ENCODE measurements around the gene TMEM150A.

TMEM150A gene

GRCh38 chr2:85598594-85599340 is 3.7 kb downstream of the TMEM150A start:
- Histone ChIP-seq H3K79me2 (ENCODE audit: control insufficient read depth, low read length) (peaks cover 34% of the 10 kb centered on the region), H3F3A (ENCODE audit: control insufficient read depth, insufficient read depth) (no peaks in the 10 kb centered on the region), H4K20me1 (ENCODE audit: control insufficient read depth, insufficient read depth, low read depth, low read length) (no peaks in the 10 kb centered on the region), H3K27me3 (ENCODE audit: control insufficient read depth, low read length) (no peaks in the 10 kb centered on the region), H3K36me3 (ENCODE audit: control insufficient read depth, low read length) (peaks cover 22% of the 10 kb centered on the region), H3K9me3 (ENCODE audit: control insufficient read depth, insufficient read depth, low read length) (no peaks in the 10 kb centered on the region), H3K9me2 (replicated peaks; ENCODE audit: control insufficient read depth, low read length) (no peaks in the 10 kb centered on the region), H3K4me2 (ENCODE audit: low read length) (peak overlapping the region; percentile 37), H3K4me3 (ENCODE audit: low read length) (no peak overlapping the region), H3K4me1 (ENCODE audit: control insufficient read depth, low read length) (peaks cover 47% of the 10 kb centered on the region), H3K27ac (ENCODE audit: low read depth, low read length) (no peak overlapping the region)
- no peak for TF ChIP-seq EZH2phosphoT487 (IDR thresholded peaks at IDR 0.05; ENCODE audit: borderline replicate concordance, low read length)
- TF ChIP-seq, protein P1, sequence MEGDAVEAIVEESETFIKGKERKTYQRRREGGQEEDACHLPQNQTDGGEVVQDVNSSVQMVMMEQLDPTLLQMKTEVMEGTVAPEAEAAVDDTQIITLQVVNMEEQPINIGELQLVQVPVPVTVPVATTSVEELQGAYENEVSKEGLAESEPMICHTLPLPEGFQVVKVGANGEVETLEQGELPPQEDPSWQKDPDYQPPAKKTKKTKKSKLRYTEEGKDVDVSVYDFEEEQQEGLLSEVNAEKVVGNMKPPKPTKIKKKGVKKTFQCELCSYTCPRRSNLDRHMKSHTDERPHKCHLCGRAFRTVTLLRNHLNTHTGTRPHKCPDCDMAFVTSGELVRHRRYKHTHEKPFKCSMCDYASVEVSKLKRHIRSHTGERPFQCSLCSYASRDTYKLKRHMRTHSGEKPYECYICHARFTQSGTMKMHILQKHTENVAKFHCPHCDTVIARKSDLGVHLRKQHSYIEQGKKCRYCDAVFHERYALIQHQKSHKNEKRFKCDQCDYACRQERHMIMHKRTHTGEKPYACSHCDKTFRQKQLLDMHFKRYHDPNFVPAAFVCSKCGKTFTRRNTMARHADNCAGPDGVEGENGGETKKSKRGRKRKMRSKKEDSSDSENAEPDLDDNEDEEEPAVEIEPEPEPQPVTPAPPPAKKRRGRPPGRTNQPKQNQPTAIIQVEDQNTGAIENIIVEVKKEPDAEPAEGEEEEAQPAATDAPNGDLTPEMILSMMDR (IDR thresholded peaks at IDR 0.05; ENCODE audit: low read depth, low read length, poor library complexity, severe bottlenecking) = no peak

- Histone ChIP-seq H3K4me3 (ENCODE audit: low read length) (0 out of 2 replicates have a peak overlapping the region, but pooled peaks have one; percentile 96), H3K27ac (ENCODE audit: low read depth, low read length) (no peak overlapping the region), H3K36me3 (ENCODE audit: control insufficient read depth, low read length) (peaks cover 22% of the 10 kb centered on the region), H3K27me3 (ENCODE audit: control insufficient read depth, low read length) (no peaks in the 10 kb centered on the region), H4K20me1 (ENCODE audit: control insufficient read depth, insufficient read depth, low read depth, low read length) (no peaks in the 10 kb centered on the region), H3F3A (ENCODE audit: control insufficient read depth, insufficient read depth) (no peaks in the 10 kb centered on the region), H3K4me1 (ENCODE audit: control insufficient read depth, low read length) (peaks cover 43% of the 10 kb centered on the region), H3K4me2 (ENCODE audit: low read length) (no peak overlapping the region), H3K79me2 (ENCODE audit: control insufficient read depth, low read length) (peaks cover 34% of the 10 kb centered on the region), H3K9me3 (ENCODE audit: control insufficient read depth, insufficient read depth, low read length) (no peaks in the 10 kb centered on the region), H3K9me2 (replicated peaks; ENCODE audit: control insufficient read depth, low read length) (no peaks in the 10 kb centered on the region)
- TF ChIP-seq, protein P1 (IDR thresholded peaks at IDR 0.05; ENCODE audit: low read depth, low read length, poor library complexity, severe bottlenecking) = no peak
- TF ChIP-seq EZH2phosphoT487 (IDR thresholded peaks at IDR 0.05; ENCODE audit: borderline replicate concordance, low read length) = no peak
Measured at GRCh38 chr2:85597241-85597640, 5.3 kb downstream of the TMEM150A start.

GRCh38 chr2:85596486-85597143 is 5.9 kb downstream of the TMEM150A start:
- Histone ChIP-seq H3F3A (ENCODE audit: control insufficient read depth, insufficient read depth) (no peaks in the 10 kb centered on the region), H3K27me3 (ENCODE audit: control insufficient read depth, low read length) (no peaks in the 10 kb centered on the region), H3K9me2 (replicated peaks; ENCODE audit: control insufficient read depth, low read length) (no peaks in the 10 kb centered on the region), H3K4me1 (ENCODE audit: control insufficient read depth, low read length) (peaks cover 36% of the 10 kb centered on the region), H3K79me2 (ENCODE audit: control insufficient read depth, low read length) (peaks cover 34% of the 10 kb centered on the region), H3K36me3 (ENCODE audit: control insufficient read depth, low read length) (peaks cover 22% of the 10 kb centered on the region), H3K4me2 (ENCODE audit: low read length) (peak overlapping the region; percentile 85), H3K9me3 (ENCODE audit: control insufficient read depth, insufficient read depth, low read length) (no peaks in the 10 kb centered on the region), H3K27ac (ENCODE audit: low read depth, low read length) (no peak overlapping the region), H3K4me3 (ENCODE audit: low read length) (peak overlapping the region; percentile 96), H4K20me1 (ENCODE audit: control insufficient read depth, insufficient read depth, low read depth, low read length) (no peaks in the 10 kb centered on the region)
- no peak for TF ChIP-seq EZH2phosphoT487 (IDR thresholded peaks at IDR 0.05; ENCODE audit: borderline replicate concordance, low read length)
- TF ChIP-seq, protein P1 (IDR thresholded peaks at IDR 0.05; ENCODE audit: low read depth, low read length, poor library complexity, severe bottlenecking) = no peak

Measured in DOHH2 (cell line).